Measurements from ENCODE around the gene GCSH. TPM values are rescaled to one million over a fixed set of nuclear protein-coding genes. Genes with fewer than 3 reads are reported as not detected.

The GCSH gene
- total and polyA plus RNA-seq, 10 of the 15 experiments (the other 5 are each of a cell fraction or from before 2014, with no cell fraction given), result 14.7 to 108 (median 39.3) TPM

GRCh38 chr16:81136390-81137335, 40.5 kb upstream of the GCSH start:
- Histone ChIP-seq H4K20me1 (ENCODE audit: control insufficient read depth, insufficient read depth) (no peaks in the 10 kb centered on the region), H3K27me3 (replicated peaks in 1 of 2; ENCODE audit: control insufficient read depth in 2 of 2, insufficient read depth in 2 of 2, low read length in 1 of 2) (no peaks in the 10 kb centered on the region), H3K4me1 (ENCODE audit: control insufficient read depth, insufficient read depth, low read length) (0 out of 2 replicates have a peak, but pooled peaks cover 3% of the 10 kb centered on the region), H3K27ac (ENCODE audit: control insufficient read depth, insufficient read depth) (no peak overlapping the region), H3K4me2 (ENCODE audit: control insufficient read depth, insufficient read depth) (no peak overlapping the region), H3K36me3 (ENCODE audit: control insufficient read depth in 2 of 2, insufficient read depth in 2 of 2, low read length in 1 of 2) (no peaks in the 10 kb centered on the region), H3K4me3 (no peak overlapping the region), H3K79me2 (ENCODE audit: control insufficient read depth, insufficient read depth, low read length) (no peaks in the 10 kb centered on the region), H3K9ac (ENCODE audit: control insufficient read depth, insufficient read depth, low read length) (no peak overlapping the region), H3K9me3 (replicated peaks; ENCODE audit: control insufficient read depth, insufficient read depth, low read length) (no peaks in the 10 kb centered on the region), H2AFZ (ENCODE audit: control insufficient read depth, low read depth, low read length) (no peak overlapping the region)
- TF ChIP-seq, protein P1, sequence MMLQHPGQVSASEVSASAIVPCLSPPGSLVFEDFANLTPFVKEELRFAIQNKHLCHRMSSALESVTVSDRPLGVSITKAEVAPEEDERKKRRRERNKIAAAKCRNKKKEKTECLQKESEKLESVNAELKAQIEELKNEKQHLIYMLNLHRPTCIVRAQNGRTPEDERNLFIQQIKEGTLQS (IDR thresholded peaks at IDR 0.05; ENCODE audit: borderline replicate concordance, extremely low read depth, low read depth, low read length), result no peak
- no peak for TF ChIP-seq BCL11A (IDR thresholded peaks at IDR 0.05; ENCODE audit: low read depth, low read length)
- no peak for TF ChIP-seq MAX (IDR thresholded peaks at IDR 0.05; ENCODE audit: low read depth, low read length)
- no peak for TF ChIP-seq NFYB (IDR thresholded peaks at IDR 0.05; ENCODE audit: insufficient read depth, low read depth, low read length)
- no peak for TF ChIP-seq NRF1 (conservative IDR thresholded peaks at IDR 0.05; ENCODE audit: low read depth, low read length)
- TF ChIP-seq EZH2 (IDR thresholded peaks at IDR 0.05; ENCODE audit: borderline replicate concordance, control insufficient read depth, low read depth, low read length), result no peak
- TF ChIP-seq GABPA (IDR thresholded peaks at IDR 0.05; ENCODE audit: low read depth), result no peak
- TF ChIP-seq NFXL1 (IDR thresholded peaks at IDR 0.05; ENCODE audit: borderline replicate concordance), result no peak
- TF ChIP-seq, protein P2, sequence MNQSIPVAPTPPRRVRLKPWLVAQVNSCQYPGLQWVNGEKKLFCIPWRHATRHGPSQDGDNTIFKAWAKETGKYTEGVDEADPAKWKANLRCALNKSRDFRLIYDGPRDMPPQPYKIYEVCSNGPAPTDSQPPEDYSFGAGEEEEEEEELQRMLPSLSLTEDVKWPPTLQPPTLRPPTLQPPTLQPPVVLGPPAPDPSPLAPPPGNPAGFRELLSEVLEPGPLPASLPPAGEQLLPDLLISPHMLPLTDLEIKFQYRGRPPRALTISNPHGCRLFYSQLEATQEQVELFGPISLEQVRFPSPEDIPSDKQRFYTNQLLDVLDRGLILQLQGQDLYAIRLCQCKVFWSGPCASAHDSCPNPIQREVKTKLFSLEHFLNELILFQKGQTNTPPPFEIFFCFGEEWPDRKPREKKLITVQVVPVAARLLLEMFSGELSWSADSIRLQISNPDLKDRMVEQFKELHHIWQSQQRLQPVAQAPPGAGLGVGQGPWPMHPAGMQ (IDR thresholded peaks at IDR 0.05; ENCODE audit: borderline replicate concordance), result no peak
- no peak for TF ChIP-seq EED (IDR thresholded peaks at IDR 0.05; ENCODE audit: low read depth)
- TF ChIP-seq HDAC6 (IDR thresholded peaks at IDR 0.05; ENCODE audit: unreplicated experiment), result no peak
- TF ChIP-seq RFX5 (IDR thresholded peaks at IDR 0.05; ENCODE audit: low read depth, low read length), result no peak
- SMC1A ChIA-PET (ENCODE audit: uncharacterized antibody, unreplicated experiment), result no interaction called here
- in situ Hi-C loops (cut with MboI) (no loop called here), intact Hi-C loops (cut with micrococcal nuclease; ENCODE audit: unreplicated experiment) (no loop called here)
- RAD21 ChIA-PET (ENCODE audit: unreplicated experiment), result no interaction called here
- CTCF ChIA-PET, result no interaction called here
- 40% methylated on average over 12 of the region's 12 CpGs for WGBS (ENCODE audit: insufficient coverage, insufficient replicate concordance, low lambda C conversion rate, missing lambda C conversion rate)
- FAIRE-seq (no peak), ATAC-seq (no peak), DNase-seq (ENCODE audit: low read depth, low spot score) (no peak)
- BruUV-seq (replicated peaks), result no TSS peak
- POLR2A ChIA-PET, result no interaction called here
